ENCODE results near the gene PLEKHG7.

- TF ChIP-seq EP300 (IDR thresholded peaks at IDR 0.05) (no peak), CTCF (IDR thresholded peaks at IDR 0.05) (no peak), POLR2A (IDR thresholded peaks at IDR 0.05) (no peak)
Observed at GRCh38 chr12:92745856-92746550, 43.2 kb downstream of the PLEKHG7 start.
